Epithelial cell of prostate (primary cell): ENCODE data around the gene QPCT.
"Not testable (repeated sequence)": the region's sequence is repeated elsewhere in the genome, so short reads cannot be mapped to it uniquely, and the experiment has no call there.

ENCODE experiments used
- DNase-seq: peaks from one replicate; pipeline ENCODE4 v3.0.0-alpha.2; 2011; ENCODE audit warnings: low read depth, low spot score
- H3K27ac ChIP-seq: fragments of 450-650 bp; 2 replicates; pipeline ENCODE4 v1.5.1; 2017; ENCODE audit warnings: mild to moderate bottlenecking

QPCT gene

DNA sequence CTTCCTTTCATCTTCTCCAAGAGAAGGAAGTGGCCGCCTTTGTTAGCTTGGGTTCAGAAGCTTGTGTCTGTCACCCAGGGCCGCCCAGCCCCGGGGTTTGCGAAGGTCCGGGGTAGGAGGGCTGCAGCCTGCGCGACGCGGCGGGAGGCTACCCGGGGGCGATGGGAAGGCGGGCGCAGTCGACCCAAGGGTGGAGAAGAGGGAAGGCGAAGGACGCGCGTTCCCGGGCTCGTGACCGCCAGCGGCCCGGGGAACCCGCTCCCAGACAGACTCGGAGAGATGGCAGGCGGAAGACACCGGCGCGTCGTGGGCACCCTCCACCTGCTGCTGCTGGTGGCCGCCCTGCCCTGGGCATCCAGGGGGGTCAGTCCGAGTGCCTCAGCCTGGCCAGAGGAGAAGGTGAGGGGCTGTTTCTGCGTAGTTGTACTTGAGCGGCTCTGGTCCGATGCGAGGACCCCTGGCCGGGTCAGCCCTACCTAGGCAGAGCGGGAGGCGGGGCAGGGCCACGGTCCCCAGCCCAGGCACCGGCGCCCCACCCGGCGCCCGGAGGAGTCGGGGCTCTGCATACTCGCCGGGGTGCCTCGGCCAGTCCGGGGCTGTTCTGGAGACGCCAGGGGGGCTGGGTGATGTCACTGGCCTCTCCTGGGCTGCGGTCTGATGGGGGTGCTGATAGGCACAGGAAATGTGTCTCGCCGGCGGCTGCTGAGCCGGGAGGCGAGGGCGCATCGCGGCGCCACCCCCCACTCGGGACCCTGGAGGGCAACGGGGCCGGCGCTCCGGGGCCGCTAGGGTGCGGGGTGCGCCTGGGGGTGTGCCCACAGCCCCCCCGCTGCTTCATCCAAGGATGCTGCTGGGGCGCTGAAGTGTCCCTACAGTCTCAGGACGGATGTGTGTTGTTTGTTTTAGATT lies at the start of gene QPCT:
TSS of gene QPCT (plus strand) at position 178 of the 909 bp plus-strand sequence. CDS start at position 280, 102 bp downstream.
- DNase-seq = no peak
- H3K27ac ChIP-seq = peak within 1 kb of the TSS; percentile 35

- DNase-seq, H3K27ac ChIP-seq: not testable (repeated sequence)
Observed at GRCh38 chr2:37294858-37295257, 49.6 kb upstream of the QPCT start.

- H3K27ac ChIP-seq = no peak overlapping the region
- DNase-seq = no peak
Observed at GRCh38 chr2:37295469-37296073, 48.9 kb upstream of the QPCT start.

GRCh38 chr2:37297632-37298031 lies 46.8 kb upstream of the QPCT start:
- DNase-seq = no peak
- H3K27ac ChIP-seq = no peak overlapping the region

DNA sequence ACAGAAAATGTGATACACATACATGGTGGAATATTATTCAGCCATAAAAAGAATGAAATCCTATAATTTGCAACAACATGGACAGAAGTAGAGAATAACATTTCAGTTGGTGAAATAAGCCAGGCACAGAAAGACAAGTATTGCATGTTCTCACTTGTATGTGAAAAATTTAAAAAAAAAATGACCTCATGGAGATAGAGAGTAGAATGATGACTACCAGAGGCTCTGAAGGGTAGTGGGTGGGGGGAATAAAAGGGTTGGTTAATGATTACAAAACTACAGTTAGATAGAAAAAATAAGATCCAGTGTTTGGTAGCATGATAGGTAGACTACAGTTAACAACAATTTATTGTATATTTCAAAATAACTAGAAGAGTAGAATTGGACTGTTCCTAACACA lies 44.3 kb upstream of the QPCT start:
- H3K27ac ChIP-seq = no peak overlapping the region
- DNase-seq = no peak

DNA sequence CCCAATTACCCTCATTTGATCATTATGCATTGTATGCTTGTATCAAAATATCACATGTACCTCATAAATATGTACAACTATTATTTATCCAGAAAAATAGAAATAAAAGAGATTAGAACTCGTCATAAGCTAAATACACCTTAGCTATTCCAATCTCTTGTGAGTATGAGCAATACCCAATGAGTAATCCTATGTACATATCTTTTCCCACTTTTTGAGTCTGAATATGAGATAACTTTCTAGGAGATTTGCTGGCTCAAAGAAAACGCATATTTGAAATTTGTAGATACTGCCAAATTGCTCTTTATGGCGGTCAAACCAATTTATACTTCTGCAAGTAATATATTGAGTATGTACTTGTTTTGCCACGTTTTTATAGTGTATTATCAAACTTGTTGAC lies 43.9 kb upstream of the QPCT start:
- no peak for DNase-seq
- H3K27ac ChIP-seq = no peak overlapping the region

DNA sequence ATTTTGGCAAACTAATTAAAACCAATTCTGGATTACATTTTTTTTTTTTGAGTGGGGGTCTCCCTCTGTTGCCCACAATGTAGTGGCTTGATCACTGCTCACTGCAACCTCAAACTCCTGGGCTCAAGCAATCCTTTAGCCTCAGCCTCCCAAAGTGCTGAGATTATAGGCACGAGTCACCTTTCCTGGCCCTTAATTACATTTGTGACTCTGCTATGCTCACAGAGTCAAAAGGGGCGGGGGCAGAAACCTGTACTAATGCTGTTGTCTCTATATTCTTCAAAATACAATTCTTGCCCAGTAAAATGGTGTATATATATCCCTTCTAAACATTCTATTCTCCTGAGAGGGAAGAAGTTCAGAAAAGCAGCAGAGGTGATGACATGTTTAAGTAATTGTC lies 43.0 kb upstream of the QPCT start:
- H3K27ac ChIP-seq = peak overlapping the region; percentile 7
- no peak for DNase-seq

DNA sequence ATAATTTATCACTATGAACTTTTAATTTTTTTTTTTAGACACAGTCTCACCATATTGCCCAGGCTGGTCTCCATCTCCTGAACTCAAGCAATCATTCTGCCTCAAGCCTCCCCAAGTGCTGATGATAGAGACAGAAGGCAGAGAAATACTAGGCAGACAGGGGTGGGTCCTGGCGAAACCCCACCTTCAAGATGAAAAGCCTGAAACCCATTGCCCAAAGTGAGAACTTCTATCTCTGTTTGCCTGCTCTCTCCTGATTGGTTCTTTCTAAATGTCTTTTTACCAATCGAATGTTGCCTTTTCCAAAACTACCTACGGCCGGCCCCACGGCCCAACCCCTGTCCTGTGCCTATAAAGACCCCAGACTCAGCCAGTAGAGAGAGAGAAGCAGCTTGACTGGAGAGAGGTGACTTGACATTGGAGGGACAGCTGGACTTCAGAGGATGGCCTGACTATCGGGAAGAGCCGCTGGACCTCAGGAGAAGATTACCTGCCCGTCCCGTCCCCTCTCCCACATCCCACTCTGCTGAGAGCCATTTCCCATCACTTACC lies 41.7 kb upstream of the QPCT start:
- DNase-seq = no peak
- no peak overlapping the region for H3K27ac ChIP-seq

- no peak for DNase-seq
- H3K27ac ChIP-seq = no peak overlapping the region
Observed at GRCh38 chr2:37306024-37306423, 38.4 kb upstream of the QPCT start.

- DNase-seq = no peak
Observed at GRCh38 chr2:37307500-37307899, 36.9 kb upstream of the QPCT start.

GRCh38 chr2:37315364-37315763 lies 29.1 kb upstream of the QPCT start:
- H3K27ac ChIP-seq = no peak overlapping the region
- DNase-seq = no peak

More at GRCh38 chr2:37307500-37307899, 36.9 kb upstream of the QPCT start:
- no peak overlapping the region for H3K27ac ChIP-seq

DNA sequence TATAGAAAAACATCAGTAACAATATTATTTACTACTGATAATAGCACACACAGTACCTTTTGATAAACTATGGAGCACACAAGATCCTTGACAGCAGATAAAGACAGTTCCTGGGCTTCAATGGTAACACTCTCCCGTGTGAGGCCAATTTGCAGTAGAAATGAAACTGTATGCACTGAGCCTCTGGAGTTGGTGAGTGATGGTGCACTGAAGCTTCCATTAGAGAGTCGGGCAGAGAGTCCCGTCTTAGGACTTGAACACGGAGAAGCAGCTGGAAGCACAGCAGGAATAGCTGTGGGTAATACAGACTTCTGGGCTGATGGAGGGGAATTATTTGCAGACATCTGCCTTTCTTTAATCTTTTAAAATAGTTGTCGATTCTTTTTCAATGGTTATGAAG lies 28.2 kb upstream of the QPCT start:
- no peak for DNase-seq
- no peak overlapping the region for H3K27ac ChIP-seq

GRCh38 chr2:37317746-37318145 lies 26.7 kb upstream of the QPCT start:
- no peak for DNase-seq
- H3K27ac ChIP-seq = no peak overlapping the region

DNA sequence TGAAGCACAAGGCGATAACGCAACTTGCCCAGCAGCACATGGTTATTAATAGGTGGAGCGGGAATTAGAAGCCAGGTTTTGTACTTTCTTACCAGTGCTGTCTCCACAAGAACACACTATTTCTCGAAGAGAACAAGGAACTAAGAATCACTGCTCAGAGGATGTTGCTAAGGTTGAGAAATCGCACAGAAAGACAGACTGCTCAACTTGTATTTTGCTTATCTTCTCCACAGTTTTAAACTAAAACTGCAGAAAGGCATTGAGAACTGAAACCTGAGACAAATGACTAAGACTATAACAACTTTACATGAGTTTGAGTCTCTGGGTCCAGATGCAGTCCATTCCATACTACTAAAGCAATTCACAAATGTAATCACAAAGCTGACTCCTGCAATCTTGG lies 26.0 kb upstream of the QPCT start:
- no peak overlapping the region for H3K27ac ChIP-seq
- DNase-seq = no peak

GRCh38 chr2:37319754-37320609 lies 24.4 kb upstream of the QPCT start:
- H3K27ac ChIP-seq = no peak overlapping the region

DNA sequence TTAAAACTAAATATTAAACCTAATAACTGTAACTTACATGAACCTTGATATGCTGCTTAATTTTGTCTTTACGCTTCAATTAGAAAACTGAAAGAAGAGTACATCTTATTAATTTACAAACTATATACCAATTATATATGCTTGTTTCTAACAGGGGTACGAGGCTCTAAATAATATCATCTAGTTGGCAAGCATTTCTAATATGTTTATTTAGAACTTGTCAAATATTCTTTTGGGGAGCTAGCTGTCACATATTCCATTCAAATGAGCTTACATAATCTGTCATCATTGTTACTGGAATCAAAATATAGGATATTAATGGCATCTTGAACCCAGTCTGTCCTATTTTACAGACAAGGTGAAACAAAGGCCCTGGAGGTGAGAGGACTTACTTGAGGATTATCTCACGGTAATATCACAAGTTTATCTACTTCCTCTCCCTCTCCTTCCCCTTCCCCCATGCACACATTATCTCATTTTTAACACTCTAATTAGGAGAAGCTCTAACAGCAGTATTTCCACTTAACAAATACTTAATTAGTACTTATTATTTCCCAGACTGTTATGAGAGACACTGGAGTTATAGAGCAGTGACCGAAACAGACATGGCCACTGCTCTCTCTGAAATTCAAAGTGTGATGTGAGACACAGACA lies 23.3 kb upstream of the QPCT start:
- no peak overlapping the region for H3K27ac ChIP-seq
- DNase-seq = no peak

More at GRCh38 chr2:37319754-37320609, 24.4 kb upstream of the QPCT start:
- DNase-seq = no peak

GRCh38 chr2:37322368-37322767 lies 22.1 kb upstream of the QPCT start:
- DNase-seq = no peak
- H3K27ac ChIP-seq = no peak overlapping the region

- peak overlapping the region; percentile 41 for H3K27ac ChIP-seq
- no peak for DNase-seq
Observed at GRCh38 chr2:37323176-37323780, 21.2 kb upstream of the QPCT start.

GRCh38 chr2:37323781-37324535 lies 20.5 kb upstream of the QPCT start:
- no peak for DNase-seq
- peak overlapping the region; percentile 41 for H3K27ac ChIP-seq
